ENCODE results near the gene DAGLA.

GRCh38 chr11:61639816-61640443, 40.3 kb upstream of the DAGLA start:
- TF ChIP-seq CTCF (IDR thresholded peaks at IDR 0.05) = no peak
- no peak for TF ChIP-seq POLR2A (IDR thresholded peaks at IDR 0.05)
